ENCODE data around the gene RNF144A. TPM values are rescaled to one million over a fixed set of nuclear protein-coding genes. Genes with fewer than 3 reads are reported as not detected.

RNF144A gene
- polyA plus RNA-seq, 1 experiment, result 0.12 TPM

DNA sequence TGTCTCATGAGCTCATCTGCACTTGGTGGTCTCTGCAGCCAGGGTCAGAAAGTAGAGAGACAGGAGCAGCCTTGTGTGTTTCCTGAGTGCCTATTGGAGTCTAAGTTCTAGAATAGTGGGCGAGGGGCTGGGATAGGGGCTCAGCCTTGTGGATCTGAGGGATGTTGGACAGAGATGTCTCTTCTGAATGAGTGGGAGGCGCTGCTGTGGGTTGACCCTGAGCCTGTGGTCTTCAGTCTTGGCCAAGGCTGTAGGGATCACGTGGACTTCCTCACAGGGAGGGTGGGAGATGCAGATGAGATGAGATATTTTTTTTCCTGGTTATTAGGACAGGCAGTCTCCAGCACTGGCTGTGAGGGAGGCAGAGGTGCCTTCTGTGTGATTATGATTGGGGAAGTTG lies 61.8 kb downstream of the RNF144A start:
- ChIA-PET POLR2A (no interaction called here), CTCF (no interaction called here)
- Histone ChIP-seq H3K4me3 (ENCODE audit: low read depth, low read length) (no peak overlapping the region), H3K27me3 (ENCODE audit: control insufficient read depth, insufficient read depth, low read length) (no peaks in the 10 kb centered on the region), H3K36me3 (ENCODE audit: control insufficient read depth, insufficient read depth, low read length) (no peaks in the 10 kb centered on the region)
- TF ChIP-seq, protein P1, sequence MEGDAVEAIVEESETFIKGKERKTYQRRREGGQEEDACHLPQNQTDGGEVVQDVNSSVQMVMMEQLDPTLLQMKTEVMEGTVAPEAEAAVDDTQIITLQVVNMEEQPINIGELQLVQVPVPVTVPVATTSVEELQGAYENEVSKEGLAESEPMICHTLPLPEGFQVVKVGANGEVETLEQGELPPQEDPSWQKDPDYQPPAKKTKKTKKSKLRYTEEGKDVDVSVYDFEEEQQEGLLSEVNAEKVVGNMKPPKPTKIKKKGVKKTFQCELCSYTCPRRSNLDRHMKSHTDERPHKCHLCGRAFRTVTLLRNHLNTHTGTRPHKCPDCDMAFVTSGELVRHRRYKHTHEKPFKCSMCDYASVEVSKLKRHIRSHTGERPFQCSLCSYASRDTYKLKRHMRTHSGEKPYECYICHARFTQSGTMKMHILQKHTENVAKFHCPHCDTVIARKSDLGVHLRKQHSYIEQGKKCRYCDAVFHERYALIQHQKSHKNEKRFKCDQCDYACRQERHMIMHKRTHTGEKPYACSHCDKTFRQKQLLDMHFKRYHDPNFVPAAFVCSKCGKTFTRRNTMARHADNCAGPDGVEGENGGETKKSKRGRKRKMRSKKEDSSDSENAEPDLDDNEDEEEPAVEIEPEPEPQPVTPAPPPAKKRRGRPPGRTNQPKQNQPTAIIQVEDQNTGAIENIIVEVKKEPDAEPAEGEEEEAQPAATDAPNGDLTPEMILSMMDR (IDR thresholded peaks at IDR 0.05; ENCODE audit: insufficient read depth, low read depth, low read length), result no peak
- no peak for DNase-seq (ENCODE audit: low read depth)

DNA sequence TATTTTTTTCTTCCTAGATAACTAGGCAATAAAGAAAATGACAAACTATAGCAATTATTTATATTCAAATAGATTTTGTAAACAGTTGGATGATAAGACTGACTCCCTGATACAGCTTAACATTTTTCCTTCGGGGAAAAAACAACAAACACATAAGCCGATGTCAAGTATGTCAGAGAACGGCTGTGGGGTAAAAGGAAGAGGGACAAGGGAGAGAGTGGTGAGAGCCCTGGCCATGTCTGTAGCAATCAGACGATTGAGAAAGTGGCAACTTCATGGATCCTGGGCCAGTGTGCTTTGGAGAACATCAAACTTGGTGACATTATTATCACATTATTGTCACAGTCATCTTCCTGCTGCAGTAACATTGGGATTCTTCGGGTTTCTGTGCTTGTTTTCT lies 65.2 kb downstream of the RNF144A start:
- CTCF ChIA-PET, result no interaction called here
- TF ChIP-seq, protein P1 (IDR thresholded peaks at IDR 0.05; ENCODE audit: insufficient read depth, low read depth, low read length), result no peak
- POLR2A ChIA-PET, result no interaction called here

GRCh38 chr2:6982934-6983589 lies 65.8 kb downstream of the RNF144A start:
- TF ChIP-seq, protein P1 (IDR thresholded peaks at IDR 0.05; ENCODE audit: insufficient read depth, low read depth, low read length), result no peak
- ChIA-PET CTCF (no interaction called here), POLR2A (no interaction called here)
- Histone ChIP-seq H3K27me3 (ENCODE audit: control insufficient read depth, insufficient read depth, low read length) (no peaks in the 10 kb centered on the region), H3K4me3 (ENCODE audit: low read depth, low read length) (no peak overlapping the region), H3K36me3 (ENCODE audit: control insufficient read depth, insufficient read depth, low read length) (no peaks in the 10 kb centered on the region)
- DNase-seq (ENCODE audit: low read depth), result no peak

More for the DNA sequence above, 65.2 kb downstream of the RNF144A start:
- DNase-seq (ENCODE audit: low read depth), result no peak
- no peaks in the 10 kb centered on the region for H3K36me3 ChIP-seq (ENCODE audit: control insufficient read depth, insufficient read depth, low read length)
- H3K4me3 ChIP-seq (ENCODE audit: low read depth, low read length), result no peak overlapping the region
- no peaks in the 10 kb centered on the region for H3K27me3 ChIP-seq (ENCODE audit: control insufficient read depth, insufficient read depth, low read length)

GRCh38 chr2:6986301-6986911 lies 69.2 kb downstream of the RNF144A start:
- no peaks in the 10 kb centered on the region for H3K27me3 ChIP-seq (ENCODE audit: control insufficient read depth, insufficient read depth, low read length)

DNA sequence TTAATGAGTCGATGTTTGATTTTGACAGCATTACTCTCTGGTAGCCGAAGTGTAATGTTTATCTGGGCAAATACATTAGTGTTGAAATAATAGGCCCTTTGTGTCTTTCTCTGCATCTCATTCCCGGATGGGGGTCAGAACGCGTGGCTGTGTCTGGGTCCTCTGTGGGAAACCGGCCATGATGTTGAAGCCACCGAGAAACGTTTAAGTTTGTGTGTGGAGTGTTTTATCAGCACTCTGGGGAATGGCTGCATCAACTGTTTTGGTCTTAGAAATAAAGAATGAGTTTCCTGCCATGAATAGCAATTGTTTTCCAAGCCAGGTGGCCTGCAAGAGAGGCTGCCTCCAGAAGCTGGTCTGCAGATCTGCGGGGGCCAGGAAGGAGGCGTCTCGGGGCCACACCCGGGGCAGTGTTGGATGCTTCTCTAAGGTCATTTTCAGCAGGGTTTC lies 69.7 kb downstream of the RNF144A start:
- no peaks in the 10 kb centered on the region for H3K36me3 ChIP-seq (ENCODE audit: control insufficient read depth, insufficient read depth, low read length)
- no peaks in the 10 kb centered on the region for H3K27me3 ChIP-seq (ENCODE audit: control insufficient read depth, insufficient read depth, low read length)
- no peak overlapping the region for H3K4me3 ChIP-seq (ENCODE audit: low read depth, low read length)
- ChIA-PET POLR2A (no interaction called here), CTCF (no interaction called here)
- TF ChIP-seq, protein P1 (IDR thresholded peaks at IDR 0.05; ENCODE audit: insufficient read depth, low read depth, low read length), result no peak
- no peak for DNase-seq (ENCODE audit: low read depth)

More at GRCh38 chr2:6986301-6986911, 69.2 kb downstream of the RNF144A start:
- no peak overlapping the region for H3K4me3 ChIP-seq (ENCODE audit: low read depth, low read length)
- ChIA-PET CTCF (no interaction called here), POLR2A (no interaction called here)
- TF ChIP-seq, protein P1 (IDR thresholded peaks at IDR 0.05; ENCODE audit: insufficient read depth, low read depth, low read length), result no peak
- DNase-seq (ENCODE audit: low read depth), result no peak
- no peaks in the 10 kb centered on the region for H3K36me3 ChIP-seq (ENCODE audit: control insufficient read depth, insufficient read depth, low read length)

All from BJ (cell line).